ENCODE measurements around the gene EPHB1.
"Not testable (repeated sequence)": the region's sequence is repeated elsewhere in the genome, so short reads cannot be mapped to it uniquely, and the experiment has no call there.

Gene EPHB1

DNA sequence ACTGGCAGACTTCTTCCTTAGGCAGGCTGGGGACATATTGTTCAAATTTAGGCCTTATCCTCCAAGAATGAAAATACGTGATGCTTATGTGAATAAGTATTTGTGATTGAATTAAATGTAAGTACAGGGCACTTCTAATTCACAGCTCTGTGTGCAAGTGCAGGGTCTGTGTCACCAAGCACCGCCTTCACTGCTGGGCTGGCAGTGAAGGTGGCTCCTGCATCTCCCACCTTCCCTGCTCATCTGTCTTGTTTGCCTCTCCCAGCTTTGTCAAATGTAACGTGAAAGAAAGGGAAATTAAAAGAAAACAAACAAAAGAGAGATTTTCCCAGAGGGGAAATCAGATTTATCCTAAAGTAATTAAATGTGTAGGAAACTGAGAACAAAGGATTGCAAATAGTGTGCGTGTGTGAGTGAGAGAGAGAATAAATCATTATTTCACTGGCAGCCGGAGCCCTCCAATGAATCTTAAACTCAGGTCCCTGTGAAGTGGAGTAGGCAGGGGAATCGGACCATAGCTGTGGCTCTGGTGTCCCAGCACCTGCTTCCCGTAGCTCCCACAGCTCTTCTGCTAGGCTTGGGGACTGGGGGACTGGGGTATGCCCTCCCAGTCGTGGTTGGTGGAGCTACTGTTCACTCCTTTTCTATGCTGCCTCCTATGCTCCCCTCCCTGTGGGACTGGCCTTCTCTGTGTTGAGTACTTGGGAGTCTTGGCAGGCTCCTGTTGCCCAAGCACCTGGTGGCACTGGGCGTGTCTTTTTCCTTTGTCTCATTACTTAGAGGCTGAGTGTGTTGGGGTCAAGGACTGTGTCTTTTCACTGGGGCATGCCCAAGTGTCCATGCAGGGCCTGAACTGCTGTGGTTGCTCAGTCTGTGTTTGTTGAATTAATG lies 222.2 kb downstream of the EPHB1 start:
- Histone ChIP-seq H3K27me3 (ENCODE audit: control insufficient read depth in 1 of 2, insufficient read depth in 2 of 2, low read length in 2 of 2) (no peaks in the 10 kb centered on the region), H3K4me1 (ENCODE audit: control insufficient read depth in 1 of 2, insufficient read depth in 2 of 2, low read length in 2 of 2) (no peaks in the 10 kb centered on the region), H3K27ac (ENCODE audit: low read depth, low read length) (no peak overlapping the region), H3K9ac (ENCODE audit: low read depth in 1 of 2, low read length in 2 of 2) (no peak overlapping the region), H3K4me3 (ENCODE audit: low read depth in 1 of 2, low read length in 2 of 2) (no peak overlapping the region), H3K36me3 (ENCODE audit: control insufficient read depth in 1 of 2, insufficient read depth in 2 of 2, low read length in 2 of 2) (no peaks in the 10 kb centered on the region), H3K9me3 (ENCODE audit: control insufficient read depth in 1 of 2, low read length in 2 of 2) (no peaks in the 10 kb centered on the region)

DNA sequence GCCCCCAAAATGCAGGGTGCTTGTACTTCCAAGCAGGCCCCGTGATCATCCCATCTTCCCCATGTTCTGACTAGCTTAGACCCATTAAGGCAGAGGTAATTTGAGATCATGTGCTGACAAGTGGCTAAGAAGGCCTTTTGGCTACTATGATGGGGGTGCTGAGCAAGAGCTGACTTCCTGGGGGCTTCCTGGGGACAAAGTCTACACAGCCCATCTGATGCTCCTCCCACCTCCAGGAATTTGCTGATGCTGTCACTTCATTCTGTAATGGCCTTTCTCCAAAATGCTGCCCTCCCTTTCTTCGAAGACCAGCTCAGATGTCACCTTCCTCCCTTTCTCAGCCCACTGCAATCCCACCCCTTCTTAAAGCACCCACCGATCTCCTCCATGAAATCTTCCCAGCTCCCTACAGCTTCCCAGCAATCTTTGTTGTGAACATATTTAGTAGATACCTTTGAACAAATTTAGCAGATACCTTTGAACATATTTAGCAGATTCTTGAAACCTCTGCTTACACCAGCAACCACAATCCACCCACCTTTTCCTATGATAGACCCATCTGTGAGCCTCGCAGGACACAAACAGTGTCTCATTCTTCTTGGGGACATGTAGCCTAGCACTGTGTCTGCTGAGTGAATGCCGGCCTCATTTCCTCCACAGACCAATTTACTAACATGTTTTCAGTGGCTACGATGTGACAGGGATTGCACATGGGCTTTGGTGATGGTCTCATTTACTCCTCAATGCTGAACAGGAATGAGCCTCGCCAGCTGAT lies 223.3 kb downstream of the EPHB1 start:
- Histone ChIP-seq H3K27me3 (ENCODE audit: control insufficient read depth in 1 of 2, insufficient read depth in 2 of 2, low read length in 2 of 2) (no peaks in the 10 kb centered on the region), H3K27ac (ENCODE audit: low read depth, low read length) (no peak overlapping the region), H3K4me3 (ENCODE audit: low read depth in 1 of 2, low read length in 2 of 2) (no peak overlapping the region), H3K9me3 (ENCODE audit: control insufficient read depth in 1 of 2, low read length in 2 of 2) (no peaks in the 10 kb centered on the region), H3K9ac (ENCODE audit: low read depth in 1 of 2, low read length in 2 of 2) (no peak overlapping the region), H3K36me3 (ENCODE audit: control insufficient read depth in 1 of 2, insufficient read depth in 2 of 2, low read length in 2 of 2) (no peaks in the 10 kb centered on the region), H3K4me1 (ENCODE audit: control insufficient read depth in 1 of 2, insufficient read depth in 2 of 2, low read length in 2 of 2) (no peaks in the 10 kb centered on the region)

DNA sequence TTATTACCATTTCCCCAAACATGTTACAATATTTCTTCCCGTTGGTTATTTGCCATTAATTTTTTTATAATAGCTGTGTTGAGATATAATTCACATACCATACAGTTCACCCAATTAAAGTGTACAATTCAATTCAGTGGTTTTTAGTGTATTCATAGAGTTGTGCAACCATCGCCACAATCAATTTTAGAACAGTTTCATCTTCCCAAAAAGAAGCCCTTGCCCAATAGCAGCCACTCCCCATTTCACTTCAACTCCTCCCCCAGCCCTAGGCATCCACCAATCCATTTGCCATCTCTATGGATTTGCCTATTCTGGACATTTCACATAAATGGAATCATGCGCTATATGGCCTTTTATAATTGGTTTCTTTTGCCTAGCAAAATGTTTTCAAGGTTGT lies 225.1 kb downstream of the EPHB1 start:
- H3K9ac ChIP-seq (ENCODE audit: low read depth in 1 of 2, low read length in 2 of 2): no peak overlapping the region
- H3K27me3 ChIP-seq (ENCODE audit: control insufficient read depth in 1 of 2, insufficient read depth in 2 of 2, low read length in 2 of 2): peaks cover 0 to 3% of the 10 kb centered on the region in 2 donors
- H3K27ac ChIP-seq (ENCODE audit: low read depth, low read length): no peak overlapping the region
- H3K36me3 ChIP-seq (ENCODE audit: control insufficient read depth in 1 of 2, insufficient read depth in 2 of 2, low read length in 2 of 2): no peaks in the 10 kb centered on the region
- H3K9me3 ChIP-seq (ENCODE audit: control insufficient read depth in 1 of 2, low read length in 2 of 2): no peaks in the 10 kb centered on the region
- H3K4me3 ChIP-seq (ENCODE audit: low read depth in 1 of 2, low read length in 2 of 2): no peak overlapping the region
- H3K4me1 ChIP-seq (ENCODE audit: control insufficient read depth in 1 of 2, insufficient read depth in 2 of 2, low read length in 2 of 2): no peaks in the 10 kb centered on the region

DNA sequence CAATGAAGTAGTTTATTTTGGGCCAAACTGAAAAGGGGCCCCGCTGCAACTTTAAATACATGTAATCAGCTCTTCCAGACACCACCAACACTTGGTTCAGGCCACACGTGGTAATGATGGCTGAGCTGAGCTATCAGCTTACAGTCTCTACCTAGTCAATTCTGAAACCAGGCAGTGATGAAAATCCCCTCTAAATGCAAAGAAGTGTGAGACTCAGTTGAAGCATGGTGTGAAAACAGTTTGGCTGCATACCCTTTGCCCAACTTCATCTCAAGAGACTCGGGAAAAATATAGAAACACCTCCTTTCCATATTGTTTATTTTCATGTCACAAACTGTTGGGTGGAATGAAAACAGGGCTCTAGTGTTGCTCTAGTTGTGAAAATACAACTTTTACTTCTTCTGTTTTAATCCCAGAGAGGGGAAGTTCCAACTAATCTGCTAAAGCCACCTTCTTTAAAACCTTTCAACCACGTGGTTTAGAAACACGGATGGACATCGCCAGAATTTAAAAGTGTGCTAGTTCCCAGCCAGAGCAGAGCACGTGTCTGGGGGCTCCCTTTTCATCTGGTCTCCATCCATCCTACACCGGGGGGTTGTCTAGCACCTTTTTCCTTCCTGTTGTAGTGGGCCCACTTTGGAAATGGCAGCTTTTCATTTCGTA lies 229.1 kb downstream of the EPHB1 start:
- no peaks in the 10 kb centered on the region for H3K4me1 ChIP-seq (ENCODE audit: control insufficient read depth in 1 of 2, insufficient read depth in 2 of 2, low read length in 2 of 2)
- H3K9ac ChIP-seq (ENCODE audit: low read depth in 1 of 2, low read length in 2 of 2): no peak overlapping the region
- no peaks in the 10 kb centered on the region for H3K9me3 ChIP-seq (ENCODE audit: control insufficient read depth in 1 of 2, low read length in 2 of 2)
- H3K27me3 ChIP-seq (ENCODE audit: control insufficient read depth in 1 of 2, insufficient read depth in 2 of 2, low read length in 2 of 2): peaks cover 0 to 3% of the 10 kb centered on the region in 2 donors
- H3K4me3 ChIP-seq (ENCODE audit: low read depth in 1 of 2, low read length in 2 of 2): no peak overlapping the region
- H3K27ac ChIP-seq (ENCODE audit: low read depth, low read length): no peak overlapping the region
- H3K36me3 ChIP-seq (ENCODE audit: control insufficient read depth in 1 of 2, insufficient read depth in 2 of 2, low read length in 2 of 2): no peaks in the 10 kb centered on the region

DNA sequence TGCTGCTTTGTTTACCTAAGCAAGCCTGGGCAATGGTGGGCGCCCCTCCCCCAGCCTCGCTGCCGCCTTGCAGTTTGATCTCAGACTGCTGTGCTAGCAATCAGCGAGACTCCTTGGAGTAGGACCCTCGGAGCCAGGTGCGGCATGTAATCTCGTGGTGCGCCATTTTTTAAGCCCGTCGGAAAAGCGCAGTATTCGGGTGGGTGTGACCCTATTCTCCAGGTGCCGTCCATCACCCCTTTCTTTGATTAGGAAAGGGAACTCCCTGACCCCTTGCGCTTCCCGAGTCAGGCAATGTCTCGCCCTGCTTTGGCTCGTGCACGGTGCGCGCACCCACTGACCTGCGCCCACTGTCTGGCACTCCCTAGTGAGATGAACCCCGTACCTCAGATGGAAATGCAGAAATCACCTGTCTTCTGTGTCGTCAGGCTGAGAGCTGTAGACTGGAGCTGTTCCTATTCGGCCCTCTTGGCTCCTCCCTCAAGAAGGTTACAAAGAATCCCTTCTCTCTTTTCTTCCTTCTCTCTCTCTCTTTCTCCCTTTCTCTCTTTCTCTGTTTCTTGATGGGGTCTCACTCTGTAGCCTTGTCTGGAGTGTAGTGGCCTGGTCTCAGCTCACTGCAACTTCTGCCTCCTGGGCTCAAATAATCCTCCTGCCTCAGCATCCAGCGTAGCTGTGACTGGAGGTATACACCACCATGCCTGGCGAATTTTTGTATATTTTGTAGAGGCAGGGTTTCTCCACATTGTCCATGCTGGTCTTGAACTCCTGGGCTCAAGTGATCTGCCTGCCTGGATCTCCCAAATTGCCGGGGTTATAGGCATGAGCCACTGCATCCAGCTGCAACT lies 235.9 kb downstream of the EPHB1 start:
- H3K9ac ChIP-seq (ENCODE audit: low read depth in 1 of 2, low read length in 2 of 2); H3K36me3 ChIP-seq (ENCODE audit: control insufficient read depth in 1 of 2, insufficient read depth in 2 of 2, low read length in 2 of 2); H3K4me1 ChIP-seq (ENCODE audit: control insufficient read depth in 1 of 2, insufficient read depth in 2 of 2, low read length in 2 of 2); H3K27ac ChIP-seq (ENCODE audit: low read depth, low read length); H3K27me3 ChIP-seq (ENCODE audit: control insufficient read depth in 1 of 2, insufficient read depth in 2 of 2, low read length in 2 of 2); H3K9me3 ChIP-seq (ENCODE audit: control insufficient read depth in 1 of 2, low read length in 2 of 2): not testable (repeated sequence)
- peak overlapping the region in 1 of 2 donors; percentile 28 for H3K4me3 ChIP-seq (ENCODE audit: low read depth in 1 of 2, low read length in 2 of 2)

DNA sequence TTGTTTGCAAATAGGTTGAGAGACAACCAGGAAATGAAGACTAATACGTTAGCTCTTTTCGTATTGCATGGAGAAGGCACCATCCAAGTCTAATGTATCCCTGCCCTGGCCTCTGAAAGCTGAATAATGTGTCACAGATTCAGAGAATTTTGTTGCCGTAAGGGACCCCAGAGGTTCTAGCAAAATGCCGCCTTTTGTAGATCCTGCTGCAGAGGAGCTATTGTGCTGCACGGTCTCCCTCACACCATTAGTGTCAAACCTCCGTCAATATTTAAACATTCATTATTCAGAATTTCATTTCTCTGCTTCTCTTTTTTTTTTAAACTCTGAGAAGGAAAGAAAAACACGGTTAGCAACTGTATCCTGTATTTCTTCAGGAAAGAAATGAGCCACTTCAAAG lies 238.7 kb downstream of the EPHB1 start:
- H3K9me3 ChIP-seq (ENCODE audit: control insufficient read depth in 1 of 2, low read length in 2 of 2): no peaks in the 10 kb centered on the region
- H3K4me3 ChIP-seq (ENCODE audit: low read depth in 1 of 2, low read length in 2 of 2): no peak overlapping the region
- no peaks in the 10 kb centered on the region for H3K27me3 ChIP-seq (ENCODE audit: control insufficient read depth in 1 of 2, insufficient read depth in 2 of 2, low read length in 2 of 2)
- H3K9ac ChIP-seq (ENCODE audit: low read depth in 1 of 2, low read length in 2 of 2): no peak overlapping the region
- no peak overlapping the region for H3K27ac ChIP-seq (ENCODE audit: low read depth, low read length)
- H3K4me1 ChIP-seq (ENCODE audit: control insufficient read depth in 1 of 2, insufficient read depth in 2 of 2, low read length in 2 of 2): peaks cover 0 to 11% of the 10 kb centered on the region in 2 donors
- H3K36me3 ChIP-seq (ENCODE audit: control insufficient read depth in 1 of 2, insufficient read depth in 2 of 2, low read length in 2 of 2): no peaks in the 10 kb centered on the region

DNA sequence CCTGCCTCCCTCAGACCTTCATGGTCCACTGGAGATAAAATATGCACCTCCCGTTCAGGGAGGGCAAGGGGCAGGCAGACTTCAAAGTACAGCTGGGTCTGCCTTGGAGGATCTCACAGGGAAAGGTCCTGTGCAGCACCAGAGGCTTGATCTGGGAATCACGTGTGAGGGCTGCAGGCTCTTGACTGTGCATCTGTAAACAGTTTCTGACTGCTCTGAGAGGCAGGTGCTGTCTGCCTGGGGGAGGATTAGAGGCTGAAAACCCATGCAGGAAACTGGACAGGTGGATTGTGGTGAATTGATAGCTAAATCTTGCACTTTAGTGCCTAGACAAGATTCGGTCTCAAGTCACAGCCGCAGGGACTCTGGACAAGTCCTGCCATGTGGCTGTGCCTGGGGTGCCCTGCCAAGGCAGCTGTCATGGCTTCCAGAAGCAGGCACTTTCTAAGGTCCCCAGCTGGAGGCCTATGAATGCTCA lies 239.3 kb downstream of the EPHB1 start:
- Histone ChIP-seq H3K9me3 (ENCODE audit: control insufficient read depth in 1 of 2, low read length in 2 of 2) (no peaks in the 10 kb centered on the region), H3K36me3 (ENCODE audit: control insufficient read depth in 1 of 2, insufficient read depth in 2 of 2, low read length in 2 of 2) (no peaks in the 10 kb centered on the region), H3K4me1 (ENCODE audit: control insufficient read depth in 1 of 2, insufficient read depth in 2 of 2, low read length in 2 of 2) (peaks cover 0 to 11% of the 10 kb centered on the region in 2 donors), H3K4me3 (ENCODE audit: low read depth in 1 of 2, low read length in 2 of 2) (no peak overlapping the region), H3K27ac (ENCODE audit: low read depth, low read length) (no peak overlapping the region), H3K27me3 (ENCODE audit: control insufficient read depth in 1 of 2, insufficient read depth in 2 of 2, low read length in 2 of 2) (no peaks in the 10 kb centered on the region), H3K9ac (ENCODE audit: low read depth in 1 of 2, low read length in 2 of 2) (no peak overlapping the region)

DNA sequence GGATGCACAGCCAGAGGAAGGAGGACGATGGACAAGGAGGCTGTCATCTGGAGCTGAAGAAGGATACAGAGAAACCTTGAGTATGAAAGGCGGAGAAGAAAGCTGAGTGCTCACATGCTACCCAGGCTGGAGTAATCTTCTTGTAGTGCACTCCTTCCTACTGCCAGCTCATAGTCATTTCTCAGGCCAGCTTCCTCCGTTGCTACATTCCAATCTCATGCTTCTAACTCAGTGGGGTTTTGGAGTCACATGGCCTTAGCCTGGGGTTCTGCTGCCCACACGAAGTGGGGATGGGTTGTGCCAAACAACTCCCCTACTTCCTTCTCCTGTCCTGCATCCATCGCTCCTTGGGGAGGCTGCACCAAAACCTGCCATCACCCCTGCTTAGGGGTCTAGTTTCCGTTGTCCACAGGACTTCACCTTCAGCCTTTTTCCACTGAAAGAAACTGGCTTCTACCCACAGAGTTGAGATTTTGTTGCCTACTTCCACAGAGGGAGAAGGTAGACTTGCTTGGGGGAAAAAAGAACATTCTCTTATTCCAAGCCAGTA lies 239.9 kb downstream of the EPHB1 start:
- H3K4me3 ChIP-seq (ENCODE audit: low read depth in 1 of 2, low read length in 2 of 2): no peak overlapping the region
- no peaks in the 10 kb centered on the region for H3K27me3 ChIP-seq (ENCODE audit: control insufficient read depth in 1 of 2, insufficient read depth in 2 of 2, low read length in 2 of 2)
- no peak overlapping the region for H3K9ac ChIP-seq (ENCODE audit: low read depth in 1 of 2, low read length in 2 of 2)
- H3K36me3 ChIP-seq (ENCODE audit: control insufficient read depth in 1 of 2, insufficient read depth in 2 of 2, low read length in 2 of 2): no peaks in the 10 kb centered on the region
- H3K4me1 ChIP-seq (ENCODE audit: control insufficient read depth in 1 of 2, insufficient read depth in 2 of 2, low read length in 2 of 2): peaks cover 0 to 11% of the 10 kb centered on the region in 2 donors
- H3K27ac ChIP-seq (ENCODE audit: low read depth, low read length): no peak overlapping the region
- H3K9me3 ChIP-seq (ENCODE audit: control insufficient read depth in 1 of 2, low read length in 2 of 2): no peaks in the 10 kb centered on the region

DNA sequence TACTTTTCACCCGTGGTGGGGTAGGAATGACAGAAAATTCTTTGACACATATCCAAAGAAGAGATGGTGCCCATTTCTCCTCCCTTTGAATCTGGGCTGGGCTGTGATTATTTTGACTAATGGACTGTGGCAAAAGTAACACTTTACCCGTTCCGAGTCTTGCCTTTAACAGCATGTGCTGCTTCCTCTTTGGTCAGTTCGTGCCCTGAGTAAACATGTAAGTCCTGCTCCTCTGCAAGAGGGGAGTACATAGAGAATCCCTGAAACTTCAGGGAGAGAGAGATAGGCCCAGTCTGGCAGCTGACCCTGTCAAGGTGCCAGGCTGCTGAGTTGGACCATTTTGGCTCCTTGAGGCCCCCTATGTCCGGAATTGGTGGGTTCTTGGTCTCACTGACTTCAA lies 243.1 kb downstream of the EPHB1 start:
- H3K4me1 ChIP-seq (ENCODE audit: control insufficient read depth in 1 of 2, insufficient read depth in 2 of 2, low read length in 2 of 2): peaks cover 0 to 11% of the 10 kb centered on the region in 2 donors
- no peaks in the 10 kb centered on the region for H3K9me3 ChIP-seq (ENCODE audit: control insufficient read depth in 1 of 2, low read length in 2 of 2)
- no peak overlapping the region for H3K27ac ChIP-seq (ENCODE audit: low read depth, low read length)
- no peak overlapping the region for H3K9ac ChIP-seq (ENCODE audit: low read depth in 1 of 2, low read length in 2 of 2)
- no peaks in the 10 kb centered on the region for H3K27me3 ChIP-seq (ENCODE audit: control insufficient read depth in 1 of 2, insufficient read depth in 2 of 2, low read length in 2 of 2)
- no peaks in the 10 kb centered on the region for H3K36me3 ChIP-seq (ENCODE audit: control insufficient read depth in 1 of 2, insufficient read depth in 2 of 2, low read length in 2 of 2)
- H3K4me3 ChIP-seq (ENCODE audit: low read depth in 1 of 2, low read length in 2 of 2): no peak overlapping the region

All from duodenal mucosa (tissue), 2 donors.